Measurements from ENCODE around the gene RNF115.

The RNF115 gene

GRCh38 chr1:145708063-145708462 is 115.8 kb downstream of the RNF115 start:
- H3K27ac Mint-ChIP-seq, result peak overlapping the region; percentile 56 to 90 (median 59)

GRCh38 chr1:145707183-145707867 is 116.6 kb downstream of the RNF115 start, which contains the start of gene PDZK1:
Gene PDZK1, minus strand, starts transcription at chr1:145707368. Its CDS starts 19,347 bp downstream, at chr1:145688021.
- no peak for TF ChIP-seq CTCF (IDR thresholded peaks at IDR 0.05; ENCODE audit: unreplicated experiment in 3 of 3)
- Mint-ChIP-seq H3K36me3 (ENCODE audit: low read depth) (no peaks in the 10 kb centered on the region), H3K4me1 (peaks cover 26% of the 10 kb centered on the region), H3K4me3 (peak within 1 kb of the TSS; percentile 53 to 84 (median 80)), H3K27ac (peak within 1 kb of the TSS; percentile 56 to 90 (median 59)), H3K27me3 (ENCODE audit: low read depth) (peaks cover 9% of the 10 kb centered on the region), H3K9me3 (no peaks in the 10 kb centered on the region)

More at GRCh38 chr1:145708063-145708462, 115.8 kb downstream of the RNF115 start:
- no peak for TF ChIP-seq CTCF (IDR thresholded peaks at IDR 0.05; ENCODE audit: unreplicated experiment in 3 of 3)
- Mint-ChIP-seq H3K27me3 (ENCODE audit: low read depth) (peaks cover 9% of the 10 kb centered on the region), H3K36me3 (ENCODE audit: low read depth) (no peaks in the 10 kb centered on the region), H3K9me3 (no peaks in the 10 kb centered on the region), H3K4me1 (peaks cover 26% of the 10 kb centered on the region), H3K4me3 (peak overlapping the region in 1 of 3 experiments; percentile 84)

GRCh38 chr1:145706086-145706664 is 117.7 kb downstream of the RNF115 start:
- peaks cover 19% of the 10 kb centered on the region for H3K4me1 Mint-ChIP-seq
- peaks cover 9% of the 10 kb centered on the region for H3K27me3 Mint-ChIP-seq (ENCODE audit: low read depth)
- no peak for TF ChIP-seq CTCF (IDR thresholded peaks at IDR 0.05; ENCODE audit: unreplicated experiment in 3 of 3)
- H3K36me3 Mint-ChIP-seq (ENCODE audit: low read depth), result no peaks in the 10 kb centered on the region
- peak overlapping the region; percentile 56 to 90 (median 59) for H3K27ac Mint-ChIP-seq
- H3K4me3 Mint-ChIP-seq, result peak overlapping the region; percentile 53 to 84 (median 80)
- H3K9me3 Mint-ChIP-seq, result no peaks in the 10 kb centered on the region

- no peaks in the 10 kb centered on the region for H3K36me3 Mint-ChIP-seq (ENCODE audit: low read depth)
- H3K9me3 Mint-ChIP-seq, result no peaks in the 10 kb centered on the region
- H3K4me3 Mint-ChIP-seq, result peak overlapping the region; percentile 37 to 84 (median 40)
- peaks cover 15% of the 10 kb centered on the region for H3K4me1 Mint-ChIP-seq
- H3K27ac Mint-ChIP-seq, result peak overlapping the region in 2 of 3 experiments; percentile 81 to 82
- no peak for TF ChIP-seq CTCF (IDR thresholded peaks at IDR 0.05; ENCODE audit: unreplicated experiment in 3 of 3)
- peaks cover 9% of the 10 kb centered on the region for H3K27me3 Mint-ChIP-seq (ENCODE audit: low read depth)
These were observed 118.3 kb downstream of the RNF115 start for GRCh38 chr1:145705622-145706021.

- TF ChIP-seq CTCF (IDR thresholded peaks at IDR 0.05; ENCODE audit: unreplicated experiment in 3 of 3), result no peak
- Mint-ChIP-seq H3K27me3 (ENCODE audit: low read depth) (peaks cover 10% of the 10 kb centered on the region), H3K4me3 (no peak overlapping the region), H3K4me1 (peaks cover 9% of the 10 kb centered on the region), H3K9me3 (no peaks in the 10 kb centered on the region), H3K36me3 (ENCODE audit: low read depth) (no peaks in the 10 kb centered on the region), H3K27ac (no peak overlapping the region)
These were observed 121.1 kb downstream of the RNF115 start for GRCh38 chr1:145702826-145703225.
